ENCODE data around the gene SLC7A14.

The SLC7A14 gene

DNA sequence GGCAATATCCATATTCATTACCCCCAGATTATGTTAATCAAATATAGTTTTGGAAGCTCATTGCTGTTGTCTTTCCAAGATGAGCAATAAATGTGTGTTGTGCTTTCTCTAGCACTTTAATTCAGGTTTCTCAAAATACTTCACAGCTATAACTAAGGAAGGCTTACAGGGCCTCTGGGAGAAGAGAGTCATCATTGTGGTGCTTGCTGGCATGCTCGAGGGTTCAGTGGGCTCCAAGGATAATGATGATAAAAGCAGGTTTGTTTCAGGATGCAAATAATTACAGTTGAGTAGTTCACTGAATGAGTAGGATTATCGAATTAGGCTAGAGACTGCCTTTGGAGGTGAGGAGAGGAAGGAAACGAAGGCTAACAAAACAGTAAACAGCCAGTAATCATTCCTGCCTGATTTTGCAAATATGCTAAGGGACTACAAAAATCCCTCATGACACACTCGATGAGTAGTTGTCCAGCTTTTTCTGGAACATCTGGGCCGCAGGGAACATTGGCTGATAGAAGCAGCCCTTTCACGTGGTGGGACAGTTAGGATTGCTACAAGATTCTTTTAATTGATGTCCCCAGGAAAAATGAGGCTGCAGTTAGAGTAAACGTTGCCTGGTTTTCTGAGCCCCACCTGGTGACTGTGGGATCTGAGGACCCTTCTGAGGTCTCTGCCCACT is 54.1 kb downstream of the SLC7A14 start:
- no peak for DNase-seq

DNA sequence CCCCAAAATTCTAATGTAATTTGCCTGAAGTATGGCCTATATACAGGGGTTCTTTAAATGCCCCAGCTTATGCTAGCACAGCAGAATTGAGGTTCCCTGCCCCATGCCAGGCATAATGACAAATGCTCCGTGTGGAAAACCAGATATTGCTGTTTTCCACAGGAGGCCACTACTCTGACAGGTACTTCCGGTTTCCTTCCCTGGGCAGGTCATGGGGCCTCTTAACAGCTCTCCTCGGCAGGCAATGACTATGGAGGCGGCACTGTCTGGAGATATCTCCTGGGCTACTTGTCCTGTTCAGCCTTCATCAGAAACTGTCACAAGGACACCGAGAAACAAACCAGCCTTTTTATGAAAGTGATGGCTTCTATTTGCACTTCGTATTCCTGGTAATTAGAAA is 54.8 kb downstream of the SLC7A14 start:
- DNase-seq = no peak

DNA sequence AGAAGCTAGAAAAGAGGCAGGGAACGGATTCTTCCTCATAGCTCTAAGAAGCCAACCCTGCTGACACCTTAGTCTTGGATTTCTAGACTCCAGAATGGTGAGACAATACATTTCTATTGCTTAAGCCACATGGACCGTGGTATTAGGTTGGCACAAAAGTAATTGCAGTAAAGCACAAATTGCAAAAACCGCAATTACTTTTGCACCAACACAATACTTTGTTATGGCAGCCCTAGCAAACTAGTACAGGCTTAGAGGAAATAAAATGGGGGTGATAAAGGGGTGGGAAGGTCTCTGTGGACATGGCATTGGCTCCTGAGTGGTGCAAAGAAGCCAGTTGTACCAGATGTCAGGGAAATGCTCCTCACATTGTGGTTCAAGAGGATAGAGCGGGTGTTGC is 56.0 kb downstream of the SLC7A14 start:
- DNase-seq = no peak

DNA sequence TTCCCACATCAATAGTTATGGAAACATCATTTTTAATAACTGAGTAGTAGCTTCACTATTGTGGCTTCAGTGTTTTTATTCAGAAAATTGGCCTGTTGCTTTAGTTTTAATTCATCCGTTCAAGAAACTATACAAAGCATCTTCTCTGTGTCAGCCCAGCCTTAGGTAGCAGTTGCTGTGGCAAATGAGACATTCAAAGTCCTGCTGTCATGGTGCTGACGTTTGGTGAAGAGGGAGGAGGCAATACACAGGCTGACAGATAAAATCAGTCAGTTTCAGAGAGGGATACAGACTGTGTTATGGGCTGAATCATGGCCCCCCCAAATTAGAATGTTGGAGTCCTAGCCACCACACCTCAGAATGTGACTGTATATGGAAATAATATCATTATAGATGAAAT is 56.5 kb downstream of the SLC7A14 start:
- DNase-seq = no peak

DNA sequence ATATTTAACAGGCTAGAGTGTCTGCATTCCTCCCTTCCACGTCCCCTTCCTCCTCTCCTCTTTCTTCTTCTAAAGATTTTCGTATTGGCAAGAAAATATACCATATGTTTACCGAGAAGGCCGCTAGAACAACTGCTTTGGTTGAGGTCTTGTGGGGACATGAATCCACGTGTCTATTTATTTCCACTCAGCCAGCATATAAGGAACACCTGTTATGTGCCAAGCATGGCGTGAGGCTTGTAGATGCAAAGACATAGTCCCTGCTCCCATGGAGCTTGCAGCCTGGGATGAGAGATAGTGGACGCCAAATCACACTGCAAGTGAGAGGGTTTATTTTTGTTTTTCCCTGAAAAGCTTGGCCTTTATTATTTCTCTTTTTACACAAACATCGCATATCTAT is 57.1 kb downstream of the SLC7A14 start:
- no peak for DNase-seq

DNA sequence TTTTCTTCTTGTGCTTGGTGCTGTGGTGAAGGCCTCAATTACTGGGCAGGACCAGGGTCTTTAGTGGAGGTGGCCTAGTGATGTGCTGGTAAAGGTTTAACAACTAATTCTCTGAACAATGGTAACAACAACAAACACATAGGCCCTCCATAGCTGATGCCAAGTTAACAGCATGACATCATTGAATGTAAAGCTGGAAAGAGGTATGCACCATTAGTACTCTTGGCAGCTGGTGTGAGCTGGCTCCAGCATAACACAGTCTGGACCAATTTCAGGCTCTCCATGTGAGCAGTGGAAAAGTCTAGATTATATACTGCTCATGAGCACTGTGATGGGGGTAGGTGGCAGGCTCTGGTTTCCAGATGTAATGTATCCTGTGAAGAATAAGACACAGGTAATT is 61.8 kb downstream of the SLC7A14 start:
- peak; percentile 87 for DNase-seq

DNA sequence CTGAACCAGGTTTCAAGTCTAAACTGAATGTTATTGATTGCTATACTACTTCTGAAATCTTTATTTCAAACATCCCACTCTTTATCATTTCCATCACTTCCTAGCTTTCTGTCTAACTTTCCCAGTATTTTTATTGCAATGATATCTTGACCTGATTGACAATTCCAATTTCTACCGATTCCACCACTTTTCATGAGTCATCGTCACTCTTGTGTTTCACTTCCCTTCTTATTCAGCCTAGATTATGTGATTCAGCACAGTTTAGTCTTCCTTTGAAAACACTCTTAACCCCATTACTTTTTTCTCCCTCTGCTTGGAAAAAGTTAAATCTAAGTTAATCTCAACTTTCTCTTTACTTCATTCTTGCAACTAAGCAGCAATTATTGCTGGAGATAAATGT is 62.6 kb downstream of the SLC7A14 start:
- DNase-seq = no peak

DNA sequence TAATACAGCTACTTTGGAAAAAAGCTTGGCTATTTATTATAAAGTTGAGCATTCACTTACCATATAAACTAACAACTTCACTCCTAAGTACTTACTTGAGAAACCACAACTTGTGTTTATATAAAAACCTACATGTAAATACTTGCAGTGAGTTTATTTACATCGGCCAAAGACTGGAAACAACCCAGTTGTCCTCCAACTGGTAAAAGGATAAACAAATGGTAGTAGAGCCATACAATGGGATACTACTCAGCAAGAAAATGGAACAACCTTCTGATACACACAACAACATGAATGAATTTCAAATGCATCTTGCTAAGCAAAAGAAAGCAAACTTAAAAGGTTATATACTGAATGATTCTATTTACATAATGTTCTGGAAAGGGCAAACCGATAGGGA is 63.7 kb downstream of the SLC7A14 start:
- DNase-seq = no peak

DNA sequence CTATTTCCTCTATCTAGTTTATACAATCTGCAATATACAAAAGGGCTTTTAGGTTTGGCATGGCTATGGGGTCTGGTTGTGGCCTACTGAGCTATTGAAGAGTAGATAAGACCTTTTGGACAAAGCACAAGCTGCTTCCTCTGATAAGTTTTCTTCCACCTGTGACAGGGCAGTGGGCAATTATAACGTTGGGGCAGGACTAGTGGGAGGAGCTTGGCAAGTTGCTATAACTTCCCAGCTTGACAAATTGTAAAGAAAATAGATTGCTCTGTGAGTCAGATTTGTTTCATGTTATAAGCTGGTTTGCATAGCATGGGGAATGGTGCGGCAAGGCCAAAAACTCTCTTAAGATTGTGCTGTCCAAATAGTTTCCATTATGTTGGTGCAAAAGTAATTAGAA is 64.9 kb downstream of the SLC7A14 start:
- DNase-seq = no peak

DNA sequence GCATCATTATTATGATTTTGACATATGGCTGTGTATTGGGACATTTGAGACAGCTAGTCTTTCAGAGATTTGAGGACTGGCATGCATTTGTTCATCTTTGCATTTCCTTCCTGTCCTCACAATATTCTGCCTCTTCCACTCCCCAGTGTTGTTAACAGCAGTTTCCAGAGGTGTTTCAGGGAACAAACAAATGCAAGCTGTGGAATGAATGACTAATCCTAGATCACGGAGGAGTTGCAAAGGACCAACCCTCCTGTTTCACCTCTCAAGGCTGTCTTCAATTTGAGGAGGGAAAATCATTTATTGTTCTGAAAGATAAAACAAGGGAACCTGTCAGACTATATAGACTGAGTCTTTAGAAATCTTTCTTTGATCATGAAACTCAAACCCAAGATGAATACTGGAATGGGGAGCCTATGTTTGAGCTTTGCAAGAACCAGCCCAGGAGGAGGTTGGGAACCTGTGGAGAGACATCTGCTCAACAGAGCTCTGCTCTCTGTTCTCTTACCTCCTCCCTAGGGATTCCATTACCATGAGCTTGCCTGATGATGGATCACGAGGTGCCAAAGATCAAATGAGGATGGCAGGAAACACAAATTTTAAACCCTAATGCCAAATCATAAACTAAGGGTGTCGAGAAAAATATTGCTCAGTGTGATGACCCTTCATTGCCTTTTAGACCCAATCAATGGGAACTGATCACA is 68.5 kb downstream of the SLC7A14 start:
- no peak for DNase-seq

DNA sequence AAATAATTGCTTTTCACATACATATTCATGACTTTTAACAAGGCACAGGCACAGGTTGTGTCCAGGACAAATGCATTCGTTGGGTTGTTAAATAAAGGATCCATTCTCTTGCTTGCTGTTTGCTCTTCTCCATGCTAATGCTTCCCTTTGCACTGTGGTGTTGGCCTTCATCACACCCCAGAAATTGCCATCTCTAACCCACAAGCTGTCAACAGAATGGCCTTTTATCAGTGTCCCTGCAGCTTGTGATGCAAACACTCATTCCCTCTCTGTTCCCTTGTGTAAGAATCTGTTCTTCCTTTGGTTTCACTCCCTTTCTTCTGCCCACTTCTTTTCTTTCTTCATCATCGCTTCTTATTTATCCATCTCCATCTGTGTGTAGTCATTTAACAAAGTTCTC is 72.2 kb downstream of the SLC7A14 start:
- DNase-seq = no peak

DNA sequence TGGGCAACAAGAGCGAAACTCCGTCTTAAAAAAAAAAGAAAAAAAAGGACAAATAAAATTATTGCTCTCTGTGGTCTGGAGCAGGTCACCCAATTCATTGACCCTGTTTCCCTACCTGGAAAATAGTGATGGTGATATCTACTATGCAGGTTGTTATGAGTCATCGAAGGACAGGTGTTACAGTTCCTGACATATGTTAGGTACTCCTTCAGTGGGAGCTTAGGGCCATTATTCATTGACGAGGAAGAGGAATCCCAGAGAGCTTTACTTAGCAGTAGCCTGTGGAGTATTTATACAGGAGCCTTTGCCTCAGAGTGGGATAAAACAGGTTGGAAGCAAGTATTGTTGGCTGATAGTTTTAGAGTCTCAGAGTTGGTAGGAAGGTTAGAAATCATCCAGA is 74.5 kb downstream of the SLC7A14 start:
- DNase-seq = no peak

DNA sequence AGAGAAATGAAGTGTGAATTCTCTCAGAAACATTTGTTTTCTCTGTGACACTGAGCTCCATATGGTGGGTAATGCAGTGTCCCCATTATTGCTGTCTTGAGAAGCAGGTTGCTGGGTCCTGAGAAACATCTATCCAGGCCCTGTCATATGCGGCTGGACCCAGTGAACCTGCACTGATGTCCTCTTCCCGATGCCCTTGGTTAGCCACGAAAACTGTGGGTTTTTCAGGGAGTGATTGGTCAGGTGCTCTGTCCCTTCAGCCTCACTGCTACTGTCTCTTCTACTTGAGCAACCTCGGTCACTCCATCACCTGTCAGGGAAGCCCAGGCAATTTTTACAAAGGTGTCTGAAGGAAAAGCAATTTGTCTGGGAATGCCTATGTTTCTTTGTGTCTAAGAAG is 77.0 kb downstream of the SLC7A14 start:
- DNase-seq = no peak

DNA sequence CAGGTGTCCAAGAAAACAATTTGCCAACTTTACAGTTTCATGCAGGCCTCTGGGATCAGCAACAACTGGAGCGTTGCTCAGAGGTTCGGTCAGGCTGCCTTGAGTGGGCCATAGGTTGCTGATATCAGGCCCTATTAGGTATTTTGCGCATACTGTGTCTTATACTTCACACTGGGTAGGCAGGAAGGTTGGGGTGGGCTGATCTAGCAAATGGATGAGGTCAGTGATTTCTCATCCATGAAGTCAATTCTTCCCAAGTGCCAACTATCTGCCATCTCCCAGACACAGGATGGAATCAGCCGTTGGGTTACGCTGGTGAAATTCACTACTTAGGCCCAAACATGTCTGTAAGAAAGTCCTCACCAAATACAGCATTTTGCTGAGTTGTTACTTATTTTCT is 77.6 kb downstream of the SLC7A14 start:
- DNase-seq = no peak

DNA sequence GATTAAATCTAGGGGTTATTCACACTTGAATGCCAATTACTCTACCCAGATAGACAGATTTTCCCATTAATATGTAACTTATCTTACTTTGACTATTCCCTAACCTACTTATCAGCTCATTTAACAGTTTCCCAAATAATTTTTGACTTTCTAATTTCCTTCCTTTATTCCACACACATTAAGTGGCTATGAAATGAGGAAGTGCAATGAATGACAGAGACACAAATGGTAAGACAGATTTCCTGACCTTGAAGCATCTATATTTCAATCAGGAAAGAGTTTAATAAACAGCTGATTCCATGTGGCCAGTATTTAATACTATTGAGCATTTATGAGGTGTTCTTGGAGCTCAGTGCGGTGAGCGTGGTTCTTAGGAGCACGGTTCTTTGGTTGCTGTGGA is 78.8 kb downstream of the SLC7A14 start:
- no peak for DNase-seq

DNA sequence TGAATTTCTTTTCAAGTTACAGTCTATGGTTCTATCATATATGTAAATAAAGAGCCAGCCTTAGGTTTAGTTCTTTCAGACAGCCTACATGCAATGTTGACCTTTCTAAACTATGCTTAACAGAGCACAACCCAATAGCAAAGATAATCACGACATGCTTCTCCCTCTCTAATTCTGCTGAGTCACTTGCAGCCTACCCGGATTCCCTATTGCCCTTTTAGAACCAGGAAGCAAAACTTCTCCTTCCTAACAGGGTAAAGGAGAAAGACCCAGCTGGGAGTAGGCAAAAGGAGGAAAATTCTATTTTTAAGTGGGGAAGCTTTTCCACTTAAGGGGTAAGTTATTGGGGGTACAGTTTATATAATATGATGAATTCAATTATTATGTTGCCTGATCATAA is 79.3 kb downstream of the SLC7A14 start:
- no peak for DNase-seq

DNA sequence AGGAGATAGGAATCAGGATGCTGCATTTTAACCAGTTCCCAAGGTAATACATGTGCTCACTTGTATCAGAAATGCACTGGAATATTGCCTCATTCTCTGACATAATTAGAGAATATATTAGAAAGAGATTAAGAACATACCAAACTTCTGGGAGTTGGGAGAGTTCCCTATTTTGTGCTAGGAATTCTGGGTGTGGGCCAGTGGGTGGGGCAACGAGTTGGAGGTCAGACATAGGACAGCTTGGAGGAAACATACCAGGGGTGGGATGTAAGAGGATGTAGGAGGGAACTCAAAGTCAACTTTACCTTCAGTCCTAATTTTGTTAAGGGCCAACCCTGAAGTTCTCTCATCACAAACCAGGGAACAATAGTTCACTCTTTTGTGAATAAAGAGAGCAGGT is 83.6 kb downstream of the SLC7A14 start:
- DNase-seq = no peak

DNA sequence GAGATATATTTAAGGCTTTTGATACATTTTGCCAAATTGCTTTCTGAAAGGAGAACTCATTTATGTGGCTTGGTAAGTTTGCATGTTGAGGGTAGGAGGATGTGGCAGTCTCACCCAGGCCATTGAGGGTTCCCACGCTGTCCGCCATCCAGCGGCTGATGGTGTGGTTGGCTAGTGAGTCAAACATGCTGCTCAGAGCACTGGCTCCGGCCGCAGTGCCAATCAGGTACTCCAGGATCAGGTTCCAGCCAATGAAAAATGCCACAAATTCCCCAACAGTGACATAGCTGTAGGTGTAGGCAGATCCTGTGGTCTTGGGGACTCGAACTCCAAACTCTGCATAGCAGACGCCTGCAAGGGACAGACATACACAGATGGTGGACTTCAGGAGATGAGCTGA is 84.9 kb downstream of the SLC7A14 start:
- DNase-seq = no peak

DNA sequence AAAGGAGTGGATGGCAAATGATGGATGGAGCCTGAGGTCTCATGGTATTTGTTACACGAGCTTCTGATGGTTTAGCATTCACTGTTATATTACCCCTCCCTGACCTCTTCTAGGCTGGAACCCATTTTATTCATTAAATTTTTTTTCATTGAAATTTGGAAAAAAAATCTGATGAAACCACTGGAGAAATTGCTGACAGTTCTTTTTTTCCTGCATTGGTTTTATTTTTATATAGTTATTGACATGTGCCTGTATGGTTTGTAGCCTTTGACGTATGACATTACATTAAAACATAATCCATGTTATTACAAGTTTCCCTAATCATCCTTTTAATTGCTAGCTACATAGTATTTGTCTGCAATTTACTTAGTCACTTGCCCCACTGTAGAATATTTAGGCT is 85.4 kb downstream of the SLC7A14 start:
- no peak for DNase-seq

DNA sequence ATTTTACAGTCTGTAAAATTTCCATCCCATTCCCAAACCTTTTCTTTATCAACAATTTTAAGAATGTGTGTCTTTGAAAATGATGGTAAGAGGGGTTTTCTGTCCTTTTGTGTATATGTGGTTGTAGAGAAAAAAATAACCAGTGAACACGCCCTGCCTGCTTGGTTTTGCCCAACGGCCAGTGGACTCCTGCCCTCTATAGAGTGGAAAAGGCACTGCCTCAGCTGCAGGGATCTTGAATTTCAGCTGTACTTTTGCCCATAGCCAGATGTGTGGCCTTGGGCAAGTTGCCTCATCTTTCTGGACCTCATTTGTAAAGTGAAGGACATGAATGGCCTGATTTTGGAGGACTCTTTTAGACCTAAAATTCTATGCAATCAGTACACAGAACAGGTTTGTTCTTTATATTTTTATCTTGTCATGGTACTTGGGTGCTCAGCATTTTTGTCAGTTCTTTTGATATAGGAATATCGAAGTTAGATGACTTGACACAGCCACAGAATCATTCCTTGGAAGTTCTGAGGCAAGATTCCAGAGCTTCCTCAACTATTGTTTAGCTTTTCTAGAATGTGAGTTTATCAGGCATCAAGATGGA is 86.2 kb downstream of the SLC7A14 start:
- no peak for DNase-seq

DNA sequence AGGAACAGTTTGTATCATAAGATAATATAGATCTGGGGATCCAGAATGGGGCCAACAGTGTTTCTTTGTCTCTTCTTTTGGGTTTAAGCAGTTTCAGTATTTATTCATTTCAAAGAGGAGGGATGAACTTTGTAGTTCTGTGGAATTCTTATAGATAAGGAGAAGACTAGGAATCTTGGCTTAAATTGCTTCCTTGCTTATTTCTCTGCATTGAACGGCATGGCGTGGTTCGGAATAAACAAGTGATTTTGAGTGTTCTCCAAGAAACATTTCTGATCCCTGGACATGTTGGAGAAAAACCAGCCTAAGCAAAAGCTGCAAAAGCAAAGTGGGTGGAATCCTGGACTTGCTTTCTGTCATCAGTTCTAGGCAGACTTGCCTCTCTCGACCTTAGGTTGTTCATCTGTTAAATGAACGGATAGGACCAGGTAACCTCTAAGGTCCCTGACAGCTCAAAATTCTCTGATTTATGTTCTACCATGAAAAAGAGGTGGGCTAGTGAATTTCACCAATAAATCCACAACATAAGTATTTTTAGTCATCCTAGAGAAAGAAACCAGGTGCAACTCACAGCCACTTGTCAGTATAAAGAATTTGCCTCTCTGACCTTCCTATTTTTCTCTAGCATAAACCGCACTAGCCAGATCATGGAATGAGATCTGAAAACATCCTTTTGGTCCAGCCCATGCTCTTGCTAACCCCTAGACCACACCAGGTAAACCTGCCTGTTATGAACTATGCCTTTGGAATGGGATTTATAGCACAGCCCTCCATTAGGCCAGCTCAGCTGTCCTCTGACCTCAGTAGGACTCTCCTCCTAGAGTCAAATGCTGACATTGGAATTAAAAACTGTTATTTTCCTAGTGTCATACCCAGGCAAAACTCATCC is 88.4 kb downstream of the SLC7A14 start:
- DNase-seq = no peak

DNA sequence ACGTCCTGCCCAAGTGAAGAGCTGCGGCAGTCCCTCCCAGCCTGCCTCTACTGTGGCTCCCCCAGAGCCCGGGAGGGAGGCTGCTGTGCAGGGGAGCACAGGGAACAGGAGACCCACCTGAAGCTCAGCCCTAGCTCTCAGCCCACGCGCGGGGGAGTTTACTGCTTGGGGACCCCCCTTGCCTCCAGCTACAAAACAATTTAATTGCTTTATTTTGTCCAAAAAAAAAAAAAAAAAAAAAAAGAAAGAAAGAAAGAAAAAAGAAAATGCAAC is 89.1 kb downstream of the SLC7A14 start:
- no peak for DNase-seq

DNA sequence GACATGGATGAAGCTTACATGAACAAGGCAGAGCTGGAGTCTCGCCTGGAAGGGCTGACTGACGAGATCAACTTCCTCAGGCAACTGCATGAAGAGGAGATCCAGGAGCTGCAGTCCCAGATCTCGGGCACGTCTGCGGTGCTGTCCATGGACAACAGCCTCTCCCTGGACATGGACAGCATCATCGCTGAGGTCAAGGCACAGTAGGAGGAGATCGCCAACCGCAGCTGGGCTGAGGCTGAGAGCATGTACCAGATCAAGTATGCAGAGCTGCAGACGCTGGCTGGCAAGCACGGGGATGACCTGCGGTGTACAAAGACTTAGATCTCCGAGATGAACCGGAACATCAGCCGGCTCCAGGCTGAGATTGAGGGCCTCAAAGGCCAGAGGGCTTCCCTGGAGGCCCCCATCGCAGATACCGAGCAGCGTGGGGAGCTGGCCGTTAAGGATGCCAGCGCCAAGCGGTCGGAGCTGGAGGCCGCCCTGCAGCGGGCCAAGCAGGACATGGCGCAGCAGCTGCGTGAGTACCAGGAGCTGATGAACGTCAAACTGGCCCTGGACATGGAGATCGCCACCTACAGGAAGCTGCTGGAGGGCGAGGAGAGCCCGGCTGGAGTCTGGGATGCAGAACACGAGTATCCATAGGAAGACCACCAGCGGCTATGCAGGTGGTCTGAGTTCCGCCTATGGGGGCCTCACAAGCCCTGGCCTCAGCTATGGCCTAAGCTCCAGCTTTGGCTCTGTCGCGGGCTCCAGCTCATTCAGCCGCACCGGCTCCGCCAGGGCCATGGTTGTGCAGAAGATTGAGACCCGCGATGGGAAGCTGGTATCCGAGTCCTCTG is 89.6 kb downstream of the SLC7A14 start:
- no peak for DNase-seq
